Heart right ventricle (tissue), 16 donors: ENCODE results near the gene RGS9. TPM values are rescaled to one million over a fixed set of nuclear protein-coding genes. Genes with fewer than 3 reads are reported as not detected.
A peak's percentile ranks its signal among the peaks of the same experiment; 100 is the strongest.
"Not testable (repeated sequence)": the region's sequence is repeated elsewhere in the genome, so short reads cannot be mapped to it uniquely, and the experiment has no call there.

Experiments used
- ATAC-seq, 8 donors: fragments of 200-7000 bp; cut with Tn5 transposase; one replicate each; pipeline ENCODE4 v1.9.1; 2020; ENCODE audit warnings: mild to moderate bottlenecking in 8 of 8, moderate library complexity in 8 of 8, moderate number of reproducible peaks in 1 of 8
- DNase-seq, 2 donors: peaks; one replicate each; pipeline ENCODE4 v3.0.0-alpha.2; 2020
- H3K27ac ChIP-seq, 10 donors: fragments of 200-600 bp; sonication (generic) in 2 of 10; one replicate each; pipeline versions ENCODE4 v1.5.0 to v1.8.0; 2020 to 2022; ENCODE audit warnings: mild to moderate bottlenecking in 3 of 10
- H3K27me3 ChIP-seq, 7 donors: fragments of 200-600 bp; one replicate each; pipeline ENCODE4 v1.8.0; 2021 to 2022; ENCODE audit warnings: mild to moderate bottlenecking in 2 of 7
- H3K36me3 ChIP-seq, 9 donors: fragments of 200-600 bp; sonication (generic) in 1 of 9; one replicate each; pipeline versions ENCODE4 v1.5.0 to v1.8.0; 2020 to 2022; ENCODE audit warnings: mild to moderate bottlenecking in 2 of 9
- H3K4me1 ChIP-seq, 9 donors: fragments of 200-600 bp; sonication (generic) in 1 of 9; one replicate each; pipeline versions ENCODE4 v1.5.0 to v1.8.0; 2020 to 2022; ENCODE audit warnings: mild to moderate bottlenecking in 4 of 9
- H3K4me3 ChIP-seq, 10 donors: fragments of 200-600 bp; sonication (generic) in 2 of 10; one replicate each; pipeline versions ENCODE4 v1.5.0 to v1.8.0; 2020 to 2022; ENCODE audit warnings: mild to moderate bottlenecking in 7 of 10, moderate library complexity in 2 of 10
- H3K9me3 ChIP-seq, 11 donors: fragments of 200-600 bp in 10 of 11; sonication (generic) in 2 of 11; one replicate each; pipeline versions ENCODE4 v1.5.0 to v1.8.0; 2013 to 2022; ENCODE audit warnings: mild to moderate bottlenecking in 2 of 11, control low read depth in 1 of 11, moderate library complexity in 1 of 11
- WGBS, 2 donors: extraction: QIAGEN DNeasy Blood & Tissue Kit; methylation state at CpG; one replicate each; pipeline ENCODE4 v1.1.7; 2013; ENCODE audit warnings: inconsistent platforms in 1 of 2; 5-methylcytosine and 5-hydroxymethylcytosine counted together
- intact Hi-C, 10 donors: fragments of 100-400 bp; cut with DNase I; formaldehyde crosslinking; loops; one replicate each; pipeline versions ENCODE4 v1.11.1 to v1.14.2; 2022
- polyA plus RNA-seq, 2 donors: library from polyadenylated mRNA; stranded (reverse); fragments of 200-250 nt; gene quantifications; one replicate each; pipeline ENCODE4 v1.2.3, GENCODE V29; 2013
- total RNA-seq, 10 donors: library from RNA; stranded (reverse); fragmentation: NEBNext Ultra II Directional in 3 of 10; extraction: Animal tissue kit (Norgen Biotek cat#: 25700) in 3 of 10; gene quantifications; one replicate each; pipeline versions ENCODE4 v1.2.1 to v1.2.4, GENCODE V29; 2021 to 2023
- TF ChIP-seq, protein P1 (sequence below), 9 donors: fragments of 200-600 bp; sonication (generic) in 2 of 9; IDR thresholded peaks; one replicate each; pipeline versions ENCODE4 v1.5.0 to v1.8.0; 2021 to 2022; ENCODE audit warnings: antibody characterized with exemption in 9 of 9, mild to moderate bottlenecking in 5 of 9, moderate library complexity in 1 of 9
- donor health status: Arrhythmogenic right ventricular cardiomyopathy.
- donor health status: ischemic (EF 13 %, LVEDD 7.1; RV severe dilation, severe dysfunction).
- donor health status: healthy with polysubstance abuse.
- donor health status: DM: no; HTN: yes; CAD: no.
- donor health status: DM: no; HTN: no; CAD: no.
- donor health status: ischemic (EF 25% LVEDD 6.9; RV normal size, moderate dysfunction).
- donor health status: ischemic (EF 25% LVEDD 5.7; RV mildly dilated, moderate dysfunction).
- donor health status: healthy.
- donor health status: DM: yes; HTN: yes; CAD: no.
- donor health status: Ischemic cardiomyopathy.
- donor health status: ischemic (EF 35%, LVEDD 5.7; RV mildly dilated, moderate dysfunction).
- donor health status: nonischemic (EF 11% LVEDD 7.7; RV severe dilation, severe dysfunction).
- donor health status: DM: yes; HTN: yes; CAD: no.
- donor health status: PGD.
- donor health status: ischemic (EF 29% LVEDD 5.4; RV normal size, mild dysfunction).
- donor health status: nonischemic (EF 23%, LVEDD 6.1; RV moderate dilation, normal function).

Gene RGS9
- total and polyA plus RNA-seq, 12 donors = 0.36 to 3.0 (median 1.1) TPM

DNA sequence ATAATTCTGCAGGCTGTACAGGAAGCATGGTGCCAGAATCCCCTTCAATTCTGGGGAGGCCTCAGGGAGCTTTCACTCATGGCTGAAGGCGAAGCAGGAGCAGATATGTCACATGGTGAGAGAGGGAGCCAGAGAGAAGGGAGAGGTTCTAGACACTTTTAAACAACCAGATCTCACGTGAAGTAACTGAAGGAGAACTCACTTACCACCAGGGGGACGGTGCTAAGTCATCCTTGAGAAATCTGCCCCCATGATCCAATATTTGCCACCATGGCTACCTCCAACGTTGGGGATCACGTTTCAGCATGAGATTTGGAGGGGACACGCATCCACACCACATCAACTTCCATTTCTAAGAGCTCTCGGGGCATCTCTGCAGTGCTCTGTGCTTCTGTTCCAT is 43.2 kb upstream of the RGS9 start:
- WGBS, 2 donors = 84 to 91% methylated on average over 7 of the region's 7 CpGs
- Histone ChIP-seq H3K36me3 (no peaks in the 10 kb centered on the region), H3K27me3 (no peaks in the 10 kb centered on the region), H3K27ac (no peak overlapping the region), H3K4me1 (peaks cover 0 to 1% (median 0%) of the 10 kb centered on the region in 9 donors), H3K4me3 (no peak overlapping the region), H3K9me3 (no peaks in the 10 kb centered on the region)
- intact Hi-C loops = no loop called here
- TF ChIP-seq, protein P1, sequence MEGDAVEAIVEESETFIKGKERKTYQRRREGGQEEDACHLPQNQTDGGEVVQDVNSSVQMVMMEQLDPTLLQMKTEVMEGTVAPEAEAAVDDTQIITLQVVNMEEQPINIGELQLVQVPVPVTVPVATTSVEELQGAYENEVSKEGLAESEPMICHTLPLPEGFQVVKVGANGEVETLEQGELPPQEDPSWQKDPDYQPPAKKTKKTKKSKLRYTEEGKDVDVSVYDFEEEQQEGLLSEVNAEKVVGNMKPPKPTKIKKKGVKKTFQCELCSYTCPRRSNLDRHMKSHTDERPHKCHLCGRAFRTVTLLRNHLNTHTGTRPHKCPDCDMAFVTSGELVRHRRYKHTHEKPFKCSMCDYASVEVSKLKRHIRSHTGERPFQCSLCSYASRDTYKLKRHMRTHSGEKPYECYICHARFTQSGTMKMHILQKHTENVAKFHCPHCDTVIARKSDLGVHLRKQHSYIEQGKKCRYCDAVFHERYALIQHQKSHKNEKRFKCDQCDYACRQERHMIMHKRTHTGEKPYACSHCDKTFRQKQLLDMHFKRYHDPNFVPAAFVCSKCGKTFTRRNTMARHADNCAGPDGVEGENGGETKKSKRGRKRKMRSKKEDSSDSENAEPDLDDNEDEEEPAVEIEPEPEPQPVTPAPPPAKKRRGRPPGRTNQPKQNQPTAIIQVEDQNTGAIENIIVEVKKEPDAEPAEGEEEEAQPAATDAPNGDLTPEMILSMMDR (IDR thresholded peaks at IDR 0.05) = peak in 1 of 9 donors; percentile 6
- no peak for DNase-seq
- ATAC-seq = no peak

DNA sequence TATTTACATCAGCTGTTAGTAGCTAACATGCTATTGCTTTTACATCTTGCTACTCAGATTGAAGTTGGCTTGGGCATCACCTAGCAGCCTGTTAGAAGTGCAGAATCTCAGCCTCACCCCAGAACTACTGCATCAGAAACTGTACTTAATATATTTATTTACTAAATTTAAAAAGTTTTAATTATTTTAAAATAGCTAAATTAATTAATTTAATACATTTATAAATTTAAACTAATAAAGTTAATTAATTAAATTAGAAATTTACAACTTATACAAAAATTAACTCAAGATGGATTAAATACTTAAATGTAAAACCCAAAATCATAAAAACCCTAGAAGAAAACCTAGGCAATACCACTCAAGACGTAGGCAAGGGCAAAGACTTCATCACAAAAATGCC is 41.7 kb upstream of the RGS9 start:
- ATAC-seq = no peak
- Histone ChIP-seq H3K4me3 (no peak overlapping the region), H3K27me3 (no peaks in the 10 kb centered on the region), H3K4me1 (peaks cover 0 to 14% (median 5%) of the 10 kb centered on the region in 9 donors), H3K27ac (no peak overlapping the region), H3K36me3 (no peaks in the 10 kb centered on the region), H3K9me3 (no peaks in the 10 kb centered on the region)
- TF ChIP-seq, protein P1 (IDR thresholded peaks at IDR 0.05) = no peak
- intact Hi-C loops = no loop called here
- no peak for DNase-seq
- WGBS, 2 donors = 92 to 97% methylated on average over 1 of the region's 1 CpG

DNA sequence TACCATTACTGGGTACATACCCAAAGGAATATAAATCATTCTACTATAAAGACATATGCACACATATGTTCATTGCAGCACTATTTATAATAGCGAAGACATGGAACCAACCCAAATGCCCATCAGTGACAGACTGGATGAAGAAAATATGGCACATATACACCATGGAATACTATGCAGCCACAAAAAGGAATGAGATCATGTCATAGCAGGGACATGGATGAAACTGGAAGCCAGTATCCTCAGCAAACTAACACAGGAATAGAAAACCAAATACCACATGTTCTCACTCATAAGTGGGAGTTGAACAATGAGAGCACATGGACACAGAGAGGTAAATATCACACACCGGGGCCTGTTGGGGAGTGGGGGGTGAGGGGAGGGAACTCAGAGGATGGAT is 40.8 kb upstream of the RGS9 start:
- ATAC-seq = not testable (repeated sequence)
- 98% methylated on average over 2 of the region's 2 CpGs for WGBS, 2 donors

DNA sequence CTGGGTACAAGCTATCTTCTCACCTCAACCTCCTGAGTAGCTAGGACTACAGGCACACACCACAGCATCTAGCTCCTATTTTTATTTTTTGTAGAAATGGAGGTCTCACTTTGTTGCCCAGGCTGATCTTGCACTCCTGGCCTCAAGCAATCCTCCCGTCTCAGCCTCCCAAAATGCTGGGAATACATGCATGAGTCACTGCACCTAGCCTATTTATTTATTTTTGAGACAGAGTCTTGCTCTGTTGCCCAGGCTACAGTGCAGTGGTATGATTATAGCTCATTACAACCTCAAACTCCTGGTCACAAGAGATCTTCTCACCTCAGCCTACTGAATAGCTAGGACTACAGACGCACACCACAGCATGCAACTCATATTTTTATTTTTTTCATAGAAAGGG is 40.1 kb upstream of the RGS9 start:
- Histone ChIP-seq H3K9me3 (no peaks in the 10 kb centered on the region), H3K27me3 (no peaks in the 10 kb centered on the region), H3K36me3 (no peaks in the 10 kb centered on the region), H3K4me3 (no peak overlapping the region), H3K27ac (no peak overlapping the region), H3K4me1 (peaks cover 0 to 20% (median 12%) of the 10 kb centered on the region in 9 donors)
- TF ChIP-seq, protein P1 (IDR thresholded peaks at IDR 0.05) = no peak
- ATAC-seq = no peak
- intact Hi-C loops = no loop called here
- 92 to 93% methylated on average over 2 of the region's 2 CpGs for WGBS, 2 donors
- no peak for DNase-seq

More for the DNA sequence above, 40.8 kb upstream of the RGS9 start:
- H3K9me3 ChIP-seq, H3K27ac ChIP-seq, H3K36me3 ChIP-seq, H3K4me3 ChIP-seq, DNase-seq, intact Hi-C loops, H3K27me3 ChIP-seq: not testable (repeated sequence)
- H3K4me1 ChIP-seq = peaks cover 0 to 20% (median 12%) of the 10 kb centered on the region in 9 donors

DNA sequence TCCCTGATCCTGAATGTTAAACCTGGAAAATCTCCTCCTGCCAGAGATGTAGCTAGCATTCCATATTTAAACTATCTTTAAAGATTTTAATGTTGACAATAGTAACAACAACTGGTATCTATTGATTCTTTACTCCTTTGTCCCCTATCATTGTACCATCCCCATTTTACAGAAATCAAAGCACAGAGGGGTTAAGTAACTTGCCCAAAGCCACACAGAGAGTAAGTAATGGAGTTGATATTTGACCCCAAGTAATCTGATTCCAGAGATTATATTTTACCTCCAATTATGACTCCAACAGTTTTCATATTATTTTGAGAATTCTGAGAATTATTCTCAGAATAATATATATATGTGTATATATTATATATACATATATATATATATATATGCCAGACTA is 37.7 kb upstream of the RGS9 start:
- ATAC-seq (no peak), DNase-seq (no peak)
- Histone ChIP-seq H3K36me3 (no peaks in the 10 kb centered on the region), H3K27me3 (no peaks in the 10 kb centered on the region), H3K9me3 (no peaks in the 10 kb centered on the region), H3K27ac (no peak overlapping the region), H3K4me3 (no peak overlapping the region), H3K4me1 (peaks cover 0 to 20% (median 12%) of the 10 kb centered on the region in 9 donors)
- intact Hi-C loops = no loop called here
- TF ChIP-seq, protein P1 (IDR thresholded peaks at IDR 0.05) = no peak
